Measurements from ENCODE around the gene MGAT4C. TPM values are rescaled to one million over a fixed set of nuclear protein-coding genes. Genes with fewer than 3 reads are reported as not detected.
"Not testable (repeated sequence)": the region's sequence is repeated elsewhere in the genome, so short reads cannot be mapped to it uniquely, and the experiment has no call there.

The MGAT4C gene
- total and polyA plus RNA-seq, 8 donors: under 0.01 to 4.0 (median 0.06) TPM; not detected in 2

GRCh38 chr12:86139671-86140070, 116.5 kb downstream of the MGAT4C start:
- Histone ChIP-seq H3K36me3 (no peaks in the 10 kb centered on the region), H3K4me3 (no peak overlapping the region), H3K4me1 (no peaks in the 10 kb centered on the region), H3K27me3 (no peaks in the 10 kb centered on the region), H3K9me3 (no peaks in the 10 kb centered on the region), H3K27ac (no peak overlapping the region)
- DNase-seq: no peak
- TF ChIP-seq CTCF (IDR thresholded peaks at IDR 0.05): no peak
- no peak for TF ChIP-seq POLR2A (IDR thresholded peaks at IDR 0.05)
- TF ChIP-seq POLR2AphosphoS5 (IDR thresholded peaks at IDR 0.05): no peak
- TF ChIP-seq EP300 (IDR thresholded peaks at IDR 0.05): no peak
- intact Hi-C loops (cut with DNase I; ENCODE audit: low total_unique reads): no loop called here
- 57 to 84% (median 67%) methylated on average over 1 of the region's 1 CpG for WGBS, 5 donors

- H3K27ac ChIP-seq: no peak overlapping the region
- TF ChIP-seq POLR2A (IDR thresholded peaks at IDR 0.05): no peak
- TF ChIP-seq POLR2AphosphoS5 (IDR thresholded peaks at IDR 0.05): no peak
- no peak for TF ChIP-seq EP300 (IDR thresholded peaks at IDR 0.05)
- no peak for TF ChIP-seq CTCF (IDR thresholded peaks at IDR 0.05)
- DNase-seq: no peak
Measured at GRCh38 chr12:86138770-86139169, 117.4 kb downstream of the MGAT4C start.

GRCh38 chr12:86137936-86138335, 118.3 kb downstream of the MGAT4C start:
- intact Hi-C loops (cut with DNase I; ENCODE audit: low total_unique reads): no loop called here
- 56 to 65% (median 59%) methylated on average over 2 of the region's 2 CpGs for WGBS, 5 donors

More at GRCh38 chr12:86138770-86139169, 117.4 kb downstream of the MGAT4C start:
- 69 to 77% (median 73%) methylated on average over 2 of the region's 2 CpGs for WGBS, 5 donors
- H3K4me3 ChIP-seq: no peak overlapping the region
- no peaks in the 10 kb centered on the region for H3K4me1 ChIP-seq
- no peaks in the 10 kb centered on the region for H3K27me3 ChIP-seq
- H3K36me3 ChIP-seq: no peaks in the 10 kb centered on the region
- no peaks in the 10 kb centered on the region for H3K9me3 ChIP-seq
- intact Hi-C loops (cut with DNase I; ENCODE audit: low total_unique reads): no loop called here

GRCh38 chr12:86134561-86134960, 121.6 kb downstream of the MGAT4C start:
- Histone ChIP-seq H3K4me3 (no peak overlapping the region), H3K9me3 (no peaks in the 10 kb centered on the region), H3K27me3 (no peaks in the 10 kb centered on the region), H3K36me3 (no peaks in the 10 kb centered on the region), H3K4me1 (no peaks in the 10 kb centered on the region), H3K27ac (no peak overlapping the region)
- intact Hi-C loops (cut with DNase I; ENCODE audit: low total_unique reads): no loop called here
- TF ChIP-seq CTCF (IDR thresholded peaks at IDR 0.05): no peak
- no peak for TF ChIP-seq EP300 (IDR thresholded peaks at IDR 0.05)
- TF ChIP-seq POLR2A (IDR thresholded peaks at IDR 0.05): no peak
- TF ChIP-seq POLR2AphosphoS5 (IDR thresholded peaks at IDR 0.05): no peak
- 48 to 70% (median 60%) methylated on average over 3 of the region's 3 CpGs for WGBS, 5 donors
- no peak for DNase-seq

More at GRCh38 chr12:86137936-86138335, 118.3 kb downstream of the MGAT4C start:
- H3K9me3 ChIP-seq: no peaks in the 10 kb centered on the region
- no peak for TF ChIP-seq EP300 (IDR thresholded peaks at IDR 0.05)
- TF ChIP-seq POLR2AphosphoS5 (IDR thresholded peaks at IDR 0.05): no peak
- no peak for TF ChIP-seq POLR2A (IDR thresholded peaks at IDR 0.05)
- DNase-seq: no peak
- no peaks in the 10 kb centered on the region for H3K36me3 ChIP-seq
- H3K4me1 ChIP-seq: no peaks in the 10 kb centered on the region
- no peak overlapping the region for H3K27ac ChIP-seq
- no peak overlapping the region for H3K4me3 ChIP-seq
- no peaks in the 10 kb centered on the region for H3K27me3 ChIP-seq

- intact Hi-C loops (cut with DNase I; ENCODE audit: low total_unique reads); DNase-seq; H3K27me3 ChIP-seq; H3K4me1 ChIP-seq; H3K36me3 ChIP-seq; H3K4me3 ChIP-seq; H3K9me3 ChIP-seq; H3K27ac ChIP-seq: not testable (repeated sequence)
- 76 to 90% (median 80%) methylated on average over 3 of the region's 3 CpGs for WGBS, 5 donors
Measured at GRCh38 chr12:86126900-86127299, 129.3 kb downstream of the MGAT4C start.

All from stomach (tissue), 9 donors.